ENCODE results near the gene INCA1.

The INCA1 gene

DNA sequence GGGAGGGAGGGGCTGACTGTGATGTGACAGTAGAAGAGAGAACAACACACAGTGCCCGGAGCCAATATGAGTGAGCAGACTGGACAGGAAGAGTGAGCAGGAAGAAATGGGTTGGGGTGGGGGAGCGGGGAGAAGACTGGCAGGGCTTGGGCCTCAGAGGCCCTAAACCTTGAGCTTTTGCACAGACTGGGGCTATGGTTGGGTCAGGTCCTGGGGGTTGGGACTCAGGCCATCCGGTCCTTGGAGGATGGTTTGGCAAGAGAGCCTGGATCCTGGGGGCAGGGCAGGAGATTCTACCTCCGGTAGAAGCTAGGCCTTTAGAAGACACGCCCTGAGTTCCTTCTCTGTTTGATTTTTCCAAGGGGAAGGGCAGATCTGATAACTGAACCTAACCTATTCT, 10.9 kb downstream of the INCA1 start:
- H3K27me3 ChIP-seq (ENCODE audit: insufficient read depth, poor library complexity, severe bottlenecking): no peaks in the 10 kb centered on the region
- DNase-seq (ENCODE audit: low read depth in 1 of 2, low spot score in 1 of 2): no peak
- H3K4me3 ChIP-seq (replicated peaks; ENCODE audit: insufficient read depth, low read length): peak overlapping the region; percentile 69
- no peak overlapping the region; the same call in 1 of the 2 replicates for H3K27ac ChIP-seq (replicated peaks)
- TF ChIP-seq, protein P1, sequence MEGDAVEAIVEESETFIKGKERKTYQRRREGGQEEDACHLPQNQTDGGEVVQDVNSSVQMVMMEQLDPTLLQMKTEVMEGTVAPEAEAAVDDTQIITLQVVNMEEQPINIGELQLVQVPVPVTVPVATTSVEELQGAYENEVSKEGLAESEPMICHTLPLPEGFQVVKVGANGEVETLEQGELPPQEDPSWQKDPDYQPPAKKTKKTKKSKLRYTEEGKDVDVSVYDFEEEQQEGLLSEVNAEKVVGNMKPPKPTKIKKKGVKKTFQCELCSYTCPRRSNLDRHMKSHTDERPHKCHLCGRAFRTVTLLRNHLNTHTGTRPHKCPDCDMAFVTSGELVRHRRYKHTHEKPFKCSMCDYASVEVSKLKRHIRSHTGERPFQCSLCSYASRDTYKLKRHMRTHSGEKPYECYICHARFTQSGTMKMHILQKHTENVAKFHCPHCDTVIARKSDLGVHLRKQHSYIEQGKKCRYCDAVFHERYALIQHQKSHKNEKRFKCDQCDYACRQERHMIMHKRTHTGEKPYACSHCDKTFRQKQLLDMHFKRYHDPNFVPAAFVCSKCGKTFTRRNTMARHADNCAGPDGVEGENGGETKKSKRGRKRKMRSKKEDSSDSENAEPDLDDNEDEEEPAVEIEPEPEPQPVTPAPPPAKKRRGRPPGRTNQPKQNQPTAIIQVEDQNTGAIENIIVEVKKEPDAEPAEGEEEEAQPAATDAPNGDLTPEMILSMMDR (IDR thresholded peaks at IDR 0.05; ENCODE audit: insufficient read depth, low read length): no peak
- TF ChIP-seq REST (IDR thresholded peaks at IDR 0.05; ENCODE audit: insufficient replicate concordance, low read depth): no peak
- no peak for TF ChIP-seq SPI1 (IDR thresholded peaks at IDR 0.05; ENCODE audit: borderline replicate concordance, low read depth)
- no peak for TF ChIP-seq GABPA (IDR thresholded peaks at IDR 0.05; ENCODE audit: low read depth)
- no peak for TF ChIP-seq POLR2AphosphoS5 (IDR thresholded peaks at IDR 0.05; ENCODE audit: low read depth)

DNA sequence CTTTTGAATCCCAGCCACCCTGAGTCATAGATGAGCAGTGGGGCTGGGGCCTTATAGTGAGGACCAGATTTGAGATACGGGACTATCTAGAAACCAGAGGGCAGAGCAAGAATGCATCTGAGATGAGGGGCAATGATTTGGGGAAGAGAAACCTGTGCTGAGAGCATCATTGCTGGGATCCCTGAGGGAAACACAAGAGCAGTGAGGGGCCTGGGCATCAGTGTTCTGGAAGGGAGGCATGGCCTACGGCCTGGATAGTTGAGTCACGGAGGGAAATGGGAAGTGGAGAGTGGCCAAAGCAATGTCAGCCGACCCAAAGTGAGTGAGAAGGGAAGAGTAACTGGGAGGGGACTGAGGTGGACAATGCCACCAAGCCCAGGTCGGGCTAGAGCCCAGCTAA, 15.0 kb downstream of the INCA1 start:
- no peak overlapping the region for H3K4me3 ChIP-seq (replicated peaks; ENCODE audit: insufficient read depth, low read length)
- no peak for DNase-seq (ENCODE audit: low read depth in 1 of 2, low spot score in 1 of 2)
- H3K27ac ChIP-seq (replicated peaks): no peak overlapping the region
- TF ChIP-seq REST (IDR thresholded peaks at IDR 0.05; ENCODE audit: insufficient replicate concordance, low read depth): no peak
- no peak for TF ChIP-seq POLR2AphosphoS5 (IDR thresholded peaks at IDR 0.05; ENCODE audit: low read depth)
- TF ChIP-seq SPI1 (IDR thresholded peaks at IDR 0.05; ENCODE audit: borderline replicate concordance, low read depth): no peak
- TF ChIP-seq, protein P1 (IDR thresholded peaks at IDR 0.05; ENCODE audit: insufficient read depth, low read length): no peak
- no peaks in the 10 kb centered on the region for H3K27me3 ChIP-seq (ENCODE audit: insufficient read depth, poor library complexity, severe bottlenecking)

DNA sequence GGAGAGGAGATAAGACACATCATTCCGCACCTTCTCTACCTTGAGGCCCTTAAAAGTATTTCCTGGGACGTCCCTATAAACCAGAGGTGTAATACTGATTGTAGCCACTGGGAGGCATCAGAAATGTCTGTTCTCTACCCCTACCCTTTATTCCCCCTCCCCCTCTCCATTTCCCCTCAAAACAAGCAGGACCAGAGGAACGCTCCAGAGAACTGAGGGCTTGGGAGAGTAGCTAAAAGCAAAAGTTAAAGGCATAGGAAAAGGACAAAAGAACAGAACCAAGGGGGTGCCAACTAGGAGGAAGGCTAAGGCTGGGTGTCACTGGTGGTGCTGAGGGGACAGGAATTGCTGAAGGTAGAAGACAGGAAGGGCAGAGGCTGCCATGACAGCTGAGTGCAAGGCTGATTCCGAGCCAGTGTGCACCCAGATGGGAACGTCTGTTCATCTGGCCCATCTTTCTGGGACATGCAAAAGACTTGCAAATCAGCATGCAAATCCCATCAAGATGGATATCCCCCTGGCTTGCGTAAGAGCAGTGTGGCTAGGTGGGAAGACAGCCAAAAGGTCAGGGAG, 16.6 kb downstream of the INCA1 start:
- no peak overlapping the region for H3K27ac ChIP-seq (replicated peaks)
- H3K4me3 ChIP-seq (replicated peaks; ENCODE audit: insufficient read depth, low read length): no peak overlapping the region

More for the DNA sequence above, 16.6 kb downstream of the INCA1 start:
- DNase-seq (ENCODE audit: low read depth in 1 of 2, low spot score in 1 of 2): peak in 1 of 2 experiments; percentile 19
- H3K27me3 ChIP-seq (ENCODE audit: insufficient read depth, poor library complexity, severe bottlenecking): no peaks in the 10 kb centered on the region
- no peak for TF ChIP-seq POLR2AphosphoS5 (IDR thresholded peaks at IDR 0.05; ENCODE audit: low read depth)
- TF ChIP-seq, protein P1 (IDR thresholded peaks at IDR 0.05; ENCODE audit: insufficient read depth, low read length): peak; percentile 19
